Duodenal mucosa (tissue), 2 donors: ENCODE measurements around the gene ALDH3A1.

Experiments
- H3K27ac ChIP-seq: one replicate; pipeline ENCODE4 v1.7.0; 2013; ENCODE audit warnings: low read depth, low read length
- H3K27me3 ChIP-seq, 2 donors: one replicate each; pipeline ENCODE4 v1.7.0; 2013; ENCODE audit warnings: low read length in 2 of 2, control low read depth in 1 of 2; ENCODE audit not compliant: insufficient read depth in 2 of 2, control insufficient read depth in 1 of 2
- H3K36me3 ChIP-seq, 2 donors: one replicate each; pipeline ENCODE4 v1.7.0; 2013; ENCODE audit warnings: low read length in 2 of 2, control low read depth in 1 of 2; ENCODE audit not compliant: insufficient read depth in 2 of 2, control insufficient read depth in 1 of 2
- H3K4me1 ChIP-seq, 2 donors: one replicate each; pipeline ENCODE4 v1.7.0; 2013; ENCODE audit warnings: low read length in 2 of 2, control low read depth in 1 of 2; ENCODE audit not compliant: insufficient read depth in 2 of 2, control insufficient read depth in 1 of 2
- H3K4me3 ChIP-seq, 2 donors: one replicate each; pipeline ENCODE4 v1.7.0; 2013; ENCODE audit warnings: low read length in 2 of 2, low read depth in 1 of 2
- H3K9ac ChIP-seq, 2 donors: one replicate each; pipeline ENCODE4 v1.7.0; 2013; ENCODE audit warnings: low read length in 2 of 2, low read depth in 1 of 2
- H3K9me3 ChIP-seq, 2 donors: one replicate each; pipeline ENCODE4 v1.7.0; 2013; ENCODE audit warnings: low read length in 2 of 2, control low read depth in 1 of 2; ENCODE audit not compliant: control insufficient read depth in 1 of 2

Gene ALDH3A1

DNA sequence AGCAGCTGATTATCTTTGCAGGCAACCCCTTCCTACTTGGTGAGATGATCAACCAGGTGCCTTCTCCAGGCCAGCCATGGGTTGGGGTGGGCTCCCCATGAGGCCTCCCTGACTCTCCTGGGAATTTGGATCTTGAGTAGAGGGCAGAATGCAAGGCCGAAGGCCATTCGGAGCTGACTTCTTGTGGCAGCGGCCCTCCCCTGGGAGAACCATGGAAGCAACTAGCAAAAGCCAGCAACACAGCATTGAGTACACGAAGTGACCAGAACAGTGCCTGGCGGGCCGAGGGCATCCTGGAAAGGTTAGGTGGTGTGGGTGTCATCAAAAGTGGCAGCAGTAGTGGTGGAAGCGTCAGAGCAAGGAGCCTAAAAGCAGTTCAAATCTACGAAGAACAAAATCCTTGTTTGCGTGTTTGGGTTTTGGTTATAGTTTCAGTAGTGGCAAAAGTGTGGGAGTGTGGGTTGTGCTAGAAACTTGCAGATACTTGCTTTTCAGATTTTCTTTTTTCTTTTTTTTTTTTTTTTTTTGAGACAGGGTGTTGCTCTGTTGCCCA is 2.0 kb upstream of the ALDH3A1 start:
- Histone ChIP-seq H3K4me1 (peaks cover 51 to 54% of the 10 kb centered on the region in 2 donors), H3K27ac (no peak overlapping the region), H3K36me3 (no peaks in the 10 kb centered on the region), H3K4me3 (no peak overlapping the region), H3K27me3 (no peaks in the 10 kb centered on the region), H3K9me3 (no peaks in the 10 kb centered on the region), H3K9ac (no peak overlapping the region)

DNA sequence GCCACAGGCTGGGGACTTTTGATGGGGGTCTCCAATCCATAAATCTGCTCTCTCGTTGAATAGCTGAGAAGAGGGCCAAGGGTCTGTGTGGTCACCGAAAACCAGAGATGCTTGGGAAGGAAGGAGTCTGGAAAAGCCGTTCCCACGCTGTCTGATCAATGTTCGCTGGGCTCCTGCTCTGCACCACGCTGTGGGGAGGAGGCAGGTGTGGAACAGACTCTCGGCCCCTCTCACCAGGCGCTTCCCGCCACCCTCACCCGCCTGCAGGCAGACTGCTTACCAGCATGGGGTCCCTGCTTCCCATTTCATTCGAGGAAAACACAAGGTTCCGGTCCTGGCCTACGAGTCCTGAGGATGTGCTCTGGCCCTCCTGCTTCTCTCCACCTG is 702 bp upstream of the ALDH3A1 start:
- Histone ChIP-seq H3K9ac (no peak overlapping the region), H3K36me3 (no peaks in the 10 kb centered on the region), H3K27ac (no peak overlapping the region), H3K9me3 (no peaks in the 10 kb centered on the region), H3K4me1 (peaks cover 52 to 57% of the 10 kb centered on the region in 2 donors), H3K27me3 (no peaks in the 10 kb centered on the region), H3K4me3 (peak overlapping the region; percentile 11 to 32)

DNA sequence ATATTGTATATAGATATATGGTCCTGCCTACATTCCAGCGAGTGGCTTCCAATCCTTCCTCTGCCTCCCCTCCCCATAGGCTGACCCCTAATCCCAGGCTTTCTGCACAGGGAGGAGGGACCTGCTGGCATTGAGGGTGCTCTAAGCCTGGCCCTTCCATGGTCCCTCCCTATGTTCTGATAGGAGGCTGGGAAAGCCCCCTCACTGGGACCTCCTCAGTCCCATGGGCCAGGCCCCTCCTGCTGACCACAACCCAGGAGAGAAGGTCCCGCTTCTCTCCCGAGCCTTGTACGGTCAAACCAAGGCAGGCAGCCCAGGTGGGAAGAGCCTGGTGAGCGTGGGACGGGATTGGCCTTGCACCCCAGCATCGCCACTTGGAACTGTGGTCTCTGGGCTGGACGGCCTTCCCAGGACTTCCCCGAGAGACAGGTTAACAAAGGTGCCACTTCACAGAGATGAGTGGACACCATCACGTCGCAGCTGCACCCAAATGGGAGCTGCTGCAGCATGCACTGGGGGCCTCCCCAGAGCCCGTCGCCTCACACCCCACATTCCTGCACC is 859 bp downstream of the ALDH3A1 start:
- no peaks in the 10 kb centered on the region for H3K9me3 ChIP-seq
- H3K4me3 ChIP-seq: no peak overlapping the region
- no peak overlapping the region for H3K27ac ChIP-seq
- no peaks in the 10 kb centered on the region for H3K27me3 ChIP-seq
- no peak overlapping the region for H3K9ac ChIP-seq
- no peaks in the 10 kb centered on the region for H3K36me3 ChIP-seq
- peaks cover 38 to 41% of the 10 kb centered on the region in 2 donors for H3K4me1 ChIP-seq

DNA sequence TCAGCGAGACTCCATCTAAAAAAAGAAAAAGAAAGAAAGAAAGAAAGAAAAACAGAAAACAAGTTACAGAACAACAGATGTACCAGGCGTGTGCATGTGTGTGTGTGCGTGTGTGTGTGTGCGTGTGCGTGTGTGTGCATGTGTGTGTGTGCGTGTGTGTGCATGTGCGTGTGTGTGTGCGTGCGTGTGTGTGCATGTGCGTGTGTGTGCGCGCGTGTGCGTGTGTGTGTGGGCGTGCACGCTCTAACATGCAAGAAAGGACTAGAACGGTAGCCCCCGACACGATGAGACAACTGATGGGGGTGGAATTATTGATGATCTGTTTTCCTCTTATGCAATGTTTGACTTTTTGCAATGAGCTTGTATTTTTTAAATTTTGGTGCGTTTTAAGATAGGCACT is 1.6 kb downstream of the ALDH3A1 start:
- H3K27ac ChIP-seq: no peak overlapping the region
- H3K9me3 ChIP-seq: no peaks in the 10 kb centered on the region
- no peak overlapping the region for H3K9ac ChIP-seq
- H3K36me3 ChIP-seq: no peaks in the 10 kb centered on the region
- H3K4me3 ChIP-seq: no peak overlapping the region
- no peaks in the 10 kb centered on the region for H3K27me3 ChIP-seq
- peaks cover 38 to 41% of the 10 kb centered on the region in 2 donors for H3K4me1 ChIP-seq

DNA sequence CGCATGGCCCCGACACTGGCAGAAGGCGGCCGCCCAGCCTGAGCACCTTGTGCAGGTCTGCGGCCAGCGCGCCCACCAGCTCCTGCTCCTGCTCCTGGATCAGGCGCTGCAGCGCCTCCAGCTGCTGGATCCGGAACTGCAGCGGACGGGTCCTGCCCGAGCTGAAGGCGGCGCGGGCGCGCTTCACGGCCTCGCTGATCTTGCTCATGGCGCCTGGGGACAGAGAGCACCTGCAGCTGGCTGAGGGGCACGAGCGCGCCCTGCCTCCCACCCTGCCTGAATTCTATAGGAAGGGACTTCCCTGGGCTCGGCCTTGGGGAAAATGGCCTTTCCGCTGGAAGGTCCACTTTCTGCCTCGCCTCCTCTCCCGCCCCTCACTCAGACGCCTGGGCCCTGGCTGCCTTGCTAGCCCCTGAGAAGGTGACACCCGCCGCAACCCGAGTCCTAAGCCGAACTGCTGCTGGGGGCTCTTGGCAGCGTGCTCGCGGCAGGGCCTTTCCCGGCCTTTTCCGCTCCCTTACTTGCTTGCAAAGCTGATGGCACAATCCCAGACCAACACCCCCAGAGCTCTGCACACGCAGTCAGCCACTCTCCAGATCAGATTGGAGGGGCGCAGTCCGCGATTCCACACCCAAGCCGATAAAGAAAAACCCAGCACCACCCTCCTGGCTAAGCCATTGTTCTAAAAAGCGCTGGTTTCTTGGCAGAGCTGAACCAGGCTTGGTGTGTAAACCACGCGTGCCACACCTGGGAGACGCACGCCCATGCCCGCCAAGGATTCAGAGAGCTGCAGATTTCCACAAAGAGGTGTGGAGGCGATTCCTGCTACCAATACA is 3.0 kb downstream of the ALDH3A1 start:
- H3K27ac ChIP-seq: peak overlapping the region; percentile 64
- no peaks in the 10 kb centered on the region for H3K27me3 ChIP-seq
- H3K36me3 ChIP-seq: no peaks in the 10 kb centered on the region
- peak overlapping the region; percentile 50 to 66 for H3K9ac ChIP-seq
- H3K4me1 ChIP-seq: peaks cover 38 to 41% of the 10 kb centered on the region in 2 donors
- H3K4me3 ChIP-seq: peak overlapping the region; percentile 60 to 66
- no peaks in the 10 kb centered on the region for H3K9me3 ChIP-seq

DNA sequence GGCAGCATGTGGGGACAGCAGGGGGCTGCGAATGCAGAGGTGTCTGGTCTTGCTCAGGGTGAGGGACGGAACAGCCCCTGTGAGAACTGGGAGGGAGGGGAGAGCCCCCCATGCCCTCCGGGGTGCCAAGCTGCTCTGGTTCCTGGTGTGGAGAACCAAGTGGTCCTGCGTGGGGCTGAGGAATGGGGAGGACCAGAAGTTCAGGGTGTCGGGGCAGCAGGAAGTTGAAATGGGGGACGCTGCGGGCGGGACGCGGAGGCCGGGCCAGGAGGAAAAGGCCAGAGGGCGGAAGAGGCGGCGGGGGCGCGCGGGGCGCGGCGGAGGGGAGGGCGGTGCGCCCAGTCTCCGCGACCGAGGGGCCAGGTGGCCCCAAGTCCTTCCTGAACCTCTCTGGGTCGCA is 3.6 kb downstream of the ALDH3A1 start:
- no peaks in the 10 kb centered on the region for H3K27me3 ChIP-seq
- no peaks in the 10 kb centered on the region for H3K9me3 ChIP-seq
- H3K36me3 ChIP-seq: no peaks in the 10 kb centered on the region
- H3K9ac ChIP-seq: peak overlapping the region; percentile 53 to 64
- H3K4me1 ChIP-seq: peaks cover 38 to 41% of the 10 kb centered on the region in 2 donors
- H3K4me3 ChIP-seq: peak overlapping the region; percentile 59 to 66
- H3K27ac ChIP-seq: no peak overlapping the region

DNA sequence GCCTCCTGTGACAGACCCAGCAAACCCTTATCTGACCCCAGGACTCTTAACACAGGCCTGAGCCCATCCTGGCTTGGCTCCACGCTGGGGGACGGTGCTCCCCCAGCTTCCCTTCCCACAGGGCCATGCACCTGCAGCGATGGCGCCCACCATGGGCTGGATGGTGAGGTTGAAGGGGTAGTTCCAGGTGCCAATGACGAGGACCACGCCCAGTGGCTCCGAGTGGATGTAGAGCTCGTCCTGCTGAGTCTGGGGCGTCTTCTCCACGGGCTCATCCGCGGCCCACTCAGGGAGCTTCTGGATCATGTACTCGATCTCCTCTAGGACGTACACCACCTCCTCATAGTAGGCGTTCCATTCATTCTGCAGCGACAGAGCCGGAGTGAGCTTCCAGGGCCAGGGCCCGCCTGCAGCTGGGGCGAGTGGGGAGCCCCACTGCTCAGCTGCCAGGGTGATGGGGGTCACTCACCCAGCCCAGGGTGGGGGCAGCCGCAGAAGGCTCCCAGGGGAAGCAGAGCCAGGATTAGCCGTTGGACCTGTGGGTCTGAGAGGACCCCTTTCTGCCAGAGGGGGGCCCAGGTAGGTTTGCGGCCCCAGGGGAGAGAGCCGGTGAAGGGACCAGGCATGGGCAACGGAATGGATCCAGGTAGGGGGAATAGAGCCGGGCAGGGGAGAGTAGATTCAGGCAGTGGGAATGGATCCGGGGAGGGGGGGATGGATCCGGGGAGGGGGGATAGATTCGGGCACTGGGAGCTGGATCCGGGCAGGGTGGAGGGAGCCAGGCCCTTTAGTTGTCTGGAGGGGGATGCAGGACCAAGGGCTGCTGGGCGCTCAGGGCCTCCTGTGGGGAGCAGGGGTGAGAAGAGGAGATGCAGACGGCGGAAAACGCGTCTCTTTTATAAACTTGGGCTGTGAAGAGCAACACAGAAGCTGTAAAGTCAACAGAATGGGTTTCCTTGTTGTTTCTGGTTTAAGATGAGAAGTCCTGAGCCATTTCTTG is 4.7 kb downstream of the ALDH3A1 start:
- H3K27ac ChIP-seq: no peak overlapping the region
- H3K9me3 ChIP-seq: no peaks in the 10 kb centered on the region
- H3K4me3 ChIP-seq: no peak overlapping the region
- H3K36me3 ChIP-seq: no peaks in the 10 kb centered on the region
- peaks cover 31 to 34% of the 10 kb centered on the region in 2 donors for H3K4me1 ChIP-seq
- no peak overlapping the region for H3K9ac ChIP-seq
- H3K27me3 ChIP-seq: no peaks in the 10 kb centered on the region

DNA sequence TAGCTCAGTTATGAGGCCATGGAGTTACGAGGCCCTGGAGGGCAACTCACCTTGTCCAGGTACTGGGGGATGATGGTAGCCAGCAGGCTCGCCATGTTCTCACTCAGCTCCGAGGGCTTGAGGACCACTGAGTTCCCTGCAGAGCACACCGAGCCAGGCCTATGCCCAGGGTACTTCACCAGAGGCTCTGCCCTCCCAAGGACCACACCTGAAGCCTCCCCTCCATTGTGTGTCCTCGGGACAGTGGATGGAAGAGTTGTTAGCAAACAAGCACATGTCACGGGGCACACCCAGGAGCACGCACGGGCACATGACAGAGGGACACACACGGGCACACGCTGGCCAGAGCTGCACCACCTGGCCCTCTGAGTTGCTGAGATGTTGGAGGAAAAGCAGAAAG is 5.6 kb downstream of the ALDH3A1 start:
- H3K9me3 ChIP-seq: no peaks in the 10 kb centered on the region

DNA sequence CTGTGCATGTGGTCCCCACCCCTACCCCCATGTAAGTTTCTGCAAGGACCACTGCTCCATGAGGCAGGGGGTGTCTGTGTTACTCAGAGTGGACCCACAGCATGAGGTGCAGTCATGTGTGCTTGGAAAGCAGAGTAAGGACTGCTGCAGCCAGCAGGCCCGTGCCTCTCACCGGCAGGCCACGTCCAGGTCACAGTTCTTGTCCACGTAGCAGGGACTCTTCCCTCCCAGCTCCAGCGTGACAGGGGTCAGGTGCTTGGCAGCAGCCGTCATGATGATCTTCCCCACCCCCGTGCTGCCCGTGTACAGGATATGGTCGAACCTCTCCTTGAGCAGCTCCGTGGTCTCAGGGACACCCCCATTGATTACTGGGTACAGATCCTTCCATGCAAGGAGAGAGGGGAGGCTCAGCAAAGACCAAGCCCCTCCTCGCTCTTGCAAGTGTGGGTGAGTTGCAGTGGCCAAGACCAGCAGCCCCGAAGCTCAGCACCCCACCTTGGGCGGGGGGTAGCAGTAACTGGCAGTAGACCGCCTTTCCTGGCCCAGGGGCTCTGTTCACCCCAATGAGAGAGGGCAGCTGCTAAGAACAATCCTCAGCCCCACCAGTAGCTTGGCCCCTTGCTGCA is 6.2 kb downstream of the ALDH3A1 start:
- Histone ChIP-seq H3K36me3 (no peaks in the 10 kb centered on the region), H3K4me1 (peaks cover 19 to 20% of the 10 kb centered on the region in 2 donors), H3K9me3 (no peaks in the 10 kb centered on the region), H3K27ac (no peak overlapping the region), H3K4me3 (no peak overlapping the region), H3K27me3 (no peaks in the 10 kb centered on the region), H3K9ac (no peak overlapping the region)

More for the DNA sequence above, 5.6 kb downstream of the ALDH3A1 start:
- Histone ChIP-seq H3K27ac (no peak overlapping the region), H3K4me3 (no peak overlapping the region), H3K36me3 (no peaks in the 10 kb centered on the region), H3K4me1 (peaks cover 22 to 25% of the 10 kb centered on the region in 2 donors), H3K9ac (no peak overlapping the region), H3K27me3 (no peaks in the 10 kb centered on the region)
